GM12892 (cell line): Measurements from ENCODE around the gene ALDOA.

Experiments
- DNase-seq: peaks from one replicate; pipeline ENCODE4 v3.0.0; 2011; ENCODE audit not compliant: insufficient read length
- FAIRE-seq: peaks from 2 replicates; lab custom pipeline; 2011; peaks lifted over from hg19 to GRCh38; lab: Jason Lieb, UNC
- POLR2A ChIP-seq: IDR thresholded peaks from 2 replicates; pipeline ENCODE4 v1.6.1; 2011; ENCODE audit warnings: low read depth, low read length, control low read depth
- POLR2AphosphoS5 ChIP-seq: IDR thresholded peaks from 2 replicates; pipeline ENCODE4 v1.6.1; 2011; ENCODE audit warnings: low read depth, low read length, control low read depth
- TAF1 ChIP-seq: IDR thresholded peaks from 2 replicates; pipeline ENCODE4 v1.6.1; 2011; ENCODE audit warnings: low read depth, mild to moderate bottlenecking, control low read depth, low read length, borderline replicate concordance

ALDOA gene

GRCh38 chr16:30088237-30088831 lies 22.8 kb downstream of the ALDOA start:
- no peak for FAIRE-seq
- DNase-seq: no peak
- no peak for TF ChIP-seq POLR2AphosphoS5
- TF ChIP-seq TAF1: no peak
- TF ChIP-seq POLR2A: no peak

GRCh38 chr16:30088832-30089624 lies 23.5 kb downstream of the ALDOA start:
- no peak for DNase-seq
- TF ChIP-seq POLR2AphosphoS5 (no peak), POLR2A (no peak), TAF1 (no peak)
- no peak for FAIRE-seq

DNA sequence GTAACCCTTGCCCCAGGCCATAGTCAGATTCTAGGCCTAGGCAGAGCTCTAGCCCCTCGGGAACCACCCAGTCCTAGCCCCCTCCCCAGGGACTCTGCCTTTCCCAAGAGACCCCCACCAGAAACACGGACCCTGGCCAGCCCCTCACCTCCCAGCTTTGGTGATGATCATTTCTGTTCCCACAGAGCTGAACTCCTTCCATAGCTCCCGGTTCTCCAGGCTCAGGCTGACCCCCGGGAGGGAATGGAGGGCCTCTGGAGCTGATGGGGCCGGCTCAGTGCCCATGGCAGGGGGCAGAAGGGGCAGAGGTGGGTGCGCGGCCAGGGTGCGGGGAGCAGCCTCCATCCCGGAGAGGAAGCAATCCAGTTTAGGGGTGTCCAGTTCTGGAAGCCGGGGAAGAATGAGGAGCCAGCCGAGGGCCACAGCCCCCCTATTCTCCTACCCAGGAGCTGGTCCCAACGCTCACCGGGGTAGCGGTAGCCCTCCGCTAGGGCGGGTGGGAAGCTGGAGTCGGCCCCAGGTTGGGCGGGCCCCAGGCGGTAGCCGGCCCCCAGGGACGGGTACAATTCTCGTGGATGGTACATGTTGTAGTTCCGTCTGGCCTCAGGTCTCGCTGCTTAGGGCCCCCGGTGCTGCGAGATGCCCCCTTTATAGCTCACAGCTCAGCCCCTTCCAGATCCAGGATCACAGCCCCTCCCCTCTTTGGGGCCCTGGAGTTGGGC lies 25.2 kb downstream of the ALDOA start:
- no peak for FAIRE-seq
- TF ChIP-seq POLR2A: no peak
- TF ChIP-seq POLR2AphosphoS5: no peak
- TF ChIP-seq TAF1: no peak

GRCh38 chr16:30091474-30092372 lies 26.2 kb downstream of the ALDOA start, which contains the start of gene TBX6:
Gene TBX6 (minus strand): TSS chr16:30091924. CDS start chr16:30091193, 731 bp downstream.
- FAIRE-seq: peak; percentile 91
- peak; percentile 92 for DNase-seq
- peak; percentile 68; the same call in 1 of the 2 replicates for TF ChIP-seq POLR2AphosphoS5
- no peak for TF ChIP-seq TAF1
- peak; percentile 49; the same call in 1 of the 2 replicates for TF ChIP-seq POLR2A

More for the DNA sequence above, 25.2 kb downstream of the ALDOA start:
- DNase-seq: no peak

GRCh38 chr16:30092373-30093010 lies 26.9 kb downstream of the ALDOA start:
- TF ChIP-seq TAF1 (no peak), POLR2A (0 out of 2 replicates have a peak, but pooled peaks have one; percentile 27), POLR2AphosphoS5 (peak; percentile 36; the same call in 1 of the 2 replicates)
- DNase-seq: peak; percentile 85
- peak; percentile 89 for FAIRE-seq

- FAIRE-seq (no peak), DNase-seq (no peak)
- TF ChIP-seq POLR2A (no peak), POLR2AphosphoS5 (no peak)
Observed at GRCh38 chr16:30094541-30095165, 29.1 kb downstream of the ALDOA start.

DNA sequence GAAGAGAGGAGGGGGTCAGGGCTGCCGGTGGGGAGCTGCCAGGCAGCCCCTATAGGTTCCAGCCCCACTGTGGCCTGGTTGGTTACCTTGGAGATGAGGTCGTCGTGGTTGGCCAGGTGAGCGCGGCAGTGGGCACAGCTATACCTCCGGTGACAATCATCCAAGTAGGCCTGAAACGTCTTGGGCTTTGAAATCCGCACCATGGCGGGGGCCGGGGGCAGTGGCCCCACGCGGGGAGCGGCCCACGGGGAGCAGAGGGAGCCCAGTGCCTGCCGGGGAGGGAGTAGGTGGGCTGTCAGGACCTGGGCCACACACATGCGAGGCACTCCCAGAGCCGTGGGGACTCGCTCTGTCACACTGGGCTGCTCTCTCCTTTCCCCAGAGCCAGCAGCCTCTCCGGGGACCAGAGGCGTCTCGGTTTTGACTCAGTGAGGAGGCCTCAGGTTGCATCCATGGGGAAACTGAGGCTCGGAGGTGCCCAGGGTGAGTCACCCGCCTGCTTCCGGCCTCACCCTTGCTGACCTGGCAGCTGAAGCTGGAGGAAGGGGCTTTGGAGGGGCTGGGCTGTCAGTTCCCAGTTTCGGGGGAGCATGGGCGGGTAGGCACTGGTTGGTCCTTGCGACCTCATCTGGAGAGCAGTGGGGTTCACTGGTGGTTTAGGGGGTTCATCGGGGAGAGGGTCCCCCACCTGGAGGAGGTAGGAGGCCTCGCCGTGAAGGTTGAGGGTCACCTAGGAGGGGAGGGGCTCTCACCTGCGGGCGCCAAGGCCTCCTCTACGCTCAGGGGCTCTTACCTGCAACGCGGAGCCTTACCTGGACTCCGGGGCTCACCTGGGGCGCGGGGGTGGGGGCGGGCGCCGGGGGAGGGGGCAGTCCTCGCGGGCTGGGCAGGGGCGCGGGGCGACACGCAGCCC lies 29.9 kb downstream of the ALDOA start:
- no peak for DNase-seq
- FAIRE-seq: no peak
- TF ChIP-seq POLR2A (no peak), POLR2AphosphoS5 (no peak), TAF1 (no peak)

DNA sequence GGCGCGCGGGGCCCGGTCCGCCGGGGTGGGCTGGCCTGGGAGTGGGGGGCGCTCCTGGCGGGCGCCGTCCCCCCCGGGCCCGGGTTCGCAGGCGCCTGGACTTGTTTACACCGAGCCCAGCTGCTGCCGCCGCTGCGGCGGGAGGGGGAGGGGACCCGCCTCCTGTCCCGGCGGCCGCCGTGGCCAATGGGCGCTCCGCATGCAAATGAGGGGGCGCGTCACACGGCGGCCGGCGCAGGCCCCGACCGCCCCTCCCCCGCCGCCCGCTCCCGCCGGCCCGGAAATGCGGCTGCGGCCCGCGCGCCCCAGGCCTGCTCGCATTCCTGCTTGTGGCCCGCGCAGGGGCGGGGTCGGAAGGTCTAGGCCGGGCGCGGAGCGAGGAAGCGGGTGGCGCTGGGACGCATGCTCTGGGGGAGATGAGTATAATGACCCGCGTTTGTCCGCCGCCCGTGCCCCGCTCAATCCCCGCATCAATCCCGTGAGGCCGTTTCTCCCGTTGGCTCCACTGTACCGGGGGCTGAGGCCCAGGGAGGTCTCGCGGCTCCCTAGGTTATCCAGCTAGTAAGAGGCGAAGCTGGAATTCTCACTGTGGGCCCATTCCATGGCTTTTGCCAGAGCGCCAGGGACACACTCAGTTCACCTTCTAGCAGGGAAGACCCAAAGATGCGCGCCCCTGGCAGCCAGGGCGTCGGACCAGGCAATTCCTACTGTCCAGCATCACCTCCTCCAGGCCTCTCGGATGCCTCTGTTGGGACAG lies 30.7 kb downstream of the ALDOA start, which contains the start of gene YPEL3:
Gene YPEL3 (minus strand): TSS at position 109 of the 757 bp plus-strand sequence. CDS start 731 bp downstream, outside the sequence.
- 0 out of 2 replicates have a peak, but pooled peaks have one; percentile 47 for TF ChIP-seq TAF1
- no peak for TF ChIP-seq POLR2AphosphoS5
- peak; percentile 69; the same call in 1 of the 2 replicates for TF ChIP-seq POLR2A
- peak; percentile 98 for DNase-seq

More for the DNA sequence above, 30.7 kb downstream of the ALDOA start, which contains the start of gene YPEL3:
- FAIRE-seq: peak; percentile 84
